GM19463 (cell line): ENCODE results near the gene GADD45B.
"Not testable (repeated sequence)": the region's sequence is repeated elsewhere in the genome, so short reads cannot be mapped to it uniquely, and the experiment has no call there.

ENCODE experiments used
- ATAC-seq: cut with Tn5 transposase; IDR thresholded peaks from one replicate; pipeline ENCODE4 v1.9.1; 2021; ENCODE audit warnings: mild to moderate bottlenecking, moderate library complexity; ENCODE audit not compliant: unreplicated experiment

The GADD45B gene

DNA sequence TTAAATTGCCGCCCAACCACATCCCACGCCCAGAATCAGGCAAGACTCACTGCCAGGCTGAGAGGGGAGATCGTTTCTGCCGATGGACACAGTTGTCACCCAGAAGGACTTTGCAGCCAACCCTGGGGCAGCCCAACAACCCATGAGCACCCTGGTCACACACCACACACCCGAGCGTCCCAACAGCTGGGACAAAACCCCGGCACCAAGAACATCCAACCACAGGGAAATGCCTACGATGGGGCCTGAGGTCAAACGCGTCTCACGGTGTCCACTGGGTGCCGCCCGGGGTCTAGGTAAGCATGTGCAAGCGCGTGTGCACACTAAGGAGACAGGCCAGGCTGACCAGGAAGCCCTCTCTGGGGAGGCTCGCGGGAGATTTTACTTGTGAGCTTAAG is 32.1 kb upstream of the GADD45B start:
- ATAC-seq, result no peak

DNA sequence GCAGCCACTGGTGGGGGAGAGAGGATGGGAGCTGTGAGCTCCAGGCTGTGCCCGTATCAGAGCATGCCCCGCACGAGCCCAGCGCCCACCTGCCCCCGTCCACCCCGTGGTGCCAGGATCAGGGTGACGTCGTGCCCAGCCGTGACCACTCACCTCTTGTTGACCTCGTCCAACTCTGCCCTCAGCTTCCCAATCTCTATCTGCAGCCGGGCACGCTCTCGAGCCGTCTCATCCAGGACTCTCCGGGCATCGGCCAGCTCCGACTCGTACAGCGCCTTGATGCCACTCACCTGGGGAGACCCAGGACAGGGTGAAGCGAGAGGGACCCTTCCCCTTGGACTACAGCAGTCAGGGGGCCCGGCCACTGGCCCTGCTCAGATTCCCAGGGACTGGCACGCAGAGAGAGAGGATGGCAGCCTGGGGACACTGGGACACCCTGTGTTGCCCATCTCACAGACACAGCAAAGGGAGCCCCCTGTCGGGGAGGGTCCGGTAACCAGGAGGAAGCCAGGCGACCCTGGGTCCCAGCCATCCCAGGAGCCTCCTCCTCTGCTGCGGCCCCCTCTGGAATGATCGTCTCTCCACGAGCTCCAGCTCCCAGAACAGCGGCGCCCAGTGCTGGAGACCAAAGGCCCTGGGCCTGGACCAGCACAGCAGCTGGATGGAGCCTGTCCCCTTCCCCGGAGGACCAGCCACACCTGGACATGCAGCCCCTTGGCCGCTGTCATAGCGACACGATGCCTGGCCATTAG is 31.5 kb upstream of the GADD45B start:
- ATAC-seq, result no peak

- no peak for ATAC-seq
Measured at GRCh38 chr19:2446381-2446780, 29.5 kb upstream of the GADD45B start.

DNA sequence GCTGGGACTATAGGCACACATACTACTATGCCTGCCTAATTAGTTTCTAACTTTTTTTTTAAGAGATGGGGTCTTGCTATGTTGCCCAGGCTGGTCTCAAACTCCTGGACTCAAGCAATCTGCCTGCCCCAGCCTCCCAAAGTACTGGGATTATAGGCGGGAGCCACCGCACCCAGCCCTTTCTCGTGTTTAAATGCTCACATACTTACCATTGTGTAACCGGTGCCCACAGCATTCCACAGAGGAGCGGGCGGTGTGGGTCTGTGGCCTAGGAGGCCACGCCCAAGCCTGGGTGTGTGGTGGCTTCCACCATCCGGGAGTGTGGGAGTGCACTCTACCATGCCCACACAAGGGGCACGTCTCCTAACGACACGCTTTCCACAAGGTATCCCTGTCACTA is 26.9 kb upstream of the GADD45B start:
- no peak for ATAC-seq

- no peak for ATAC-seq
Measured at GRCh38 chr19:2451138-2451537, 24.8 kb upstream of the GADD45B start.

DNA sequence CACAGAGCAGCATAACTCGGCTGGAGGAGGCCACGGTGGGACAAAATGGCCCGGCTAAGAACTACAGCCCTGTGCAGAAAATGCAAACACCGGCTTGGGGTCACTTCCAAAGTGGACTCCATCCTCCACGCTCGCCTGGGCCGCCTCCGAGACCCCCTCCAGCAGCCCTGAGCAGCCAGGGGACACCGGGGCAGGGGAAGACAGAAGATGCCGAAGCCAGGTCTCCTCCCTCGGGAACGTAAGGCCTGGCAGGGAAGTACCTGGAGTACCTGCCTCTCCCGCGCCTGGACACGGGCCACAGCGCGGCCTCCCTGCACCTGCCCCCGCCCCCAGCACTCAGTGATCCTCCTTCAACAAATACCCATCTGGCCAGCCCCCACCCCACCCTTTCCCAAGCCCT is 24.2 kb upstream of the GADD45B start:
- ATAC-seq, result no peak

DNA sequence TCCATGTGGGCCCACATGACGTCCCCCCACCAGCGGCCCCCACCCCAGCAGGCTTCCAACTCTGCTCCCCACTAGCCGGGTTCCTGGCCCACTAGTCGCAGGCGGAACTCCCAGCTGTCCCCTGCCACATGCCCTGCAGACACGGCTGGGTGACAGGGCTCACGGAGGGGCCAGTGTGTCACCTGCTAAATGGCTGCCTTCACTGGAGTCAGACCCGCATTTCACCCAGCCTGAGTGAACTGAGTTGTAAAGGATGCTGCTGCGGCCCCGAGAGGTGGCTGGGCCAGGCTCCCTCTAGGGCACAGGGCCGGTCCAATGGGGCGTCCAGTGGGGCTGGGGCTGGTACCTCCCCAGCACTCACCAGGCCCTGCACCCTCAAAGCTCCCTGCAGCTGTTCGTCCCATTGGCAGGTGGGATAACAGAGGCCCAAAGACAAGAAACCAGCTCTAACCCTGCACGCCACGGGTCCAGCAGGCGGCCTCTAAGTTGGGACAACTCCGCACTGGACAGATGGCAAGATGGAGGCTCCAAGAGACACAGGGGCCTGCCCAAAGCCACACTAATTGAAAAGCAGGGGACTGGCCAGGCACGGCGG is 22.4 kb upstream of the GADD45B start:
- no peak for ATAC-seq

DNA sequence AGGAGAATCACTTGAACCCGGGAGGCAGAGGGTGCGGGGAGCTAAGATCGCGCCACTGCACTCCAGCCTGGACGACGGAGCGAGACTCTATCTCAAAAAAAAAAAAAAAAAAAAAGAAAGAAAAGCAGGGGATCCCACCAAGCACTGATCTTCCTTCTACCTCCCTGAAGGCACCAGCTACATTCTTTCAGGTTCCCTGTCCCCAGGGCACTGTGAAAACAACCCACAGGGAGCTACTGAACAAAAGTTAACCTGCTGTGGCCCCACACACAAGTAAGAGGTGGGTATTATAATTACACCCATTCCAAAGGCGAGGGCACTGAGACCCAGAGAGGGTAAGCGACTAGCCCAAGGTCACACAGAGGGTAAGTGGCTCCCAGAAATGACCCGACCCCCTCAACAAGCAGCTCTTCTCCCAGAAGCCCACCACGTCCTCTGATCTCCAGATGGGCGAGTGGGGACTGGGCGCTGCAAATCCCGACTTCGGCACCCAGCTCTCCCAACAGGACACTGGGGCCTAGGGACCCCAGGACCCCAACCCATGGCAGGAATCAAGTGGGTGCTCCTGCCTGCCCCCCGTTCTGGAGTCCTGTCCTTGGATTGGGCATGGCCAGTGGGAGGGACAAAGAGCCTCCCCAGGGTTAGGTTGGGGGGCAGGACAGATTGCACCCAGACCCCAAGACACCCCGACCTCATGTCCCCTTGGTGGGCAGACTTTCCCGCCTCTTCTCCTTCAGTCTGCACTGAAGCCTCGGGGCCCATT is 21.5 kb upstream of the GADD45B start:
- ATAC-seq, result no peak

GRCh38 chr19:2454962-2455850 is 20.7 kb upstream of the GADD45B start:
- no peak for ATAC-seq

GRCh38 chr19:2455851-2456570 is 19.9 kb upstream of the GADD45B start:
- ATAC-seq, result peak; percentile 41

- ATAC-seq, result no peak
Measured at GRCh38 chr19:2457394-2458037, 18.4 kb upstream of the GADD45B start.

DNA sequence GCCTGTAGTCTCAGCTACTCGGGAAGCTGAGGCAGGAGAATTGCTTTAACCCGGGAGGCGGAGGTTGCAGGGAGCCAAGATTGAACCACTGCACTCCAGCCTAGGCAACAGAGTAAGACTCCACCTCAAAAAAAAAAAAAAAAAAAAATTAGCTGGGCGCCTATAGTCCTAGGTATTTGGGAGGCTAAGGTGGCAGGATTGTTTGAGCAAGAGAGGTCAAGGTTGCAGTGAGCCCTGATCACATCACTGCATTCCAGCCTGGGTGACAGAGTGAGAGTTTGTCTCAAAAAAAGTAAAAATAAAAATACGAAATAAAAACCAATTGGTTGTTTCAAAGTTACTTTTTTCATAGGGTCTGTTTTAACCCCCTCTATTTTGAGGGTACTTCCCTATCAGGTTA is 17.9 kb upstream of the GADD45B start:
- ATAC-seq, result no peak

- ATAC-seq, result not testable (repeated sequence)
Measured at GRCh38 chr19:2458776-2459175, 17.2 kb upstream of the GADD45B start.

GRCh38 chr19:2460245-2460644 is 15.7 kb upstream of the GADD45B start:
- no peak for ATAC-seq

DNA sequence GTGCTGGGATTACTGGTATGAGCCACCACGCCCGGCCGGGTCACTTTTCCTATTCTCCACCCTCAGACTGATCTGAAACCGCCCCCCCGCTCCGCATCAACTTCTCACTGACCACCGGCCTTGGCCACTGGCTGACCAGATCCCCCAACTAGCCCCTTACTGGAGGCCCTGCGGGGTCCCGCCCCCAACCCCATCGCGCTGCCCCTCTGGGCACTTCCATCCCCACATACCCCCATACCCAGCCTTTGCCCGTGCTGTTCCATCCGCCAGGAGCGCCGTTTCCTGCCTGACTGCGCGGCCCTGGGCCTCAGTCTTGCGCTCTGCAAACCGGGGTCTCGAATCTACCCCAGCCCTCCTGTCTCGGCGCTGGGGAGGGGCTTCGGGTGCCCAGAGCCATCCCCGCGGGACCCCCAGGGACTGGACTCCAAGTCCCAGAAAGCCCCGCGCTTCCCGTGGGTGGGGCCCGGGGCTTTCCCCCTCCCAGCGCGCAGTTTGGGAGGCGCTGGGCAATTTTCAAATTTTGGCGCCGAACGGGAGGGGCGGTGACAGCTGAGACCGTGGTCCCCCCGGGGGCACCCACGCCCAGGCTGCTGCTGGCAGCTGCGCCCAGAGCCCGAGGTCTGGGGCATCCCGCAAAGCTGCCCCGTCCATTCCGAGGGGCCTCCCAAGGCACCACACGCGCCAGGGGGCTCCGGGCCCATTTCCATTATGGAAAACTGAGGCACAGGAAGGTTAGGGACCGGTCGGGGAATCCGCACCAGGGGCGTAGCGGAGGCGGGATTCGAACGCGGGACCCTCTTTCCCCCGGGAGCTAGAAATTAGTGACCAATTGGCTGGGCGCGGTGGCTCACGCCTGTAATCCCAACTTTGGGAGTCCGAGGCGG is 13.9 kb upstream of the GADD45B start:
- ATAC-seq, result peak; percentile 61

- no peak for ATAC-seq
Measured at GRCh38 chr19:2462635-2463421, 13.1 kb upstream of the GADD45B start.

DNA sequence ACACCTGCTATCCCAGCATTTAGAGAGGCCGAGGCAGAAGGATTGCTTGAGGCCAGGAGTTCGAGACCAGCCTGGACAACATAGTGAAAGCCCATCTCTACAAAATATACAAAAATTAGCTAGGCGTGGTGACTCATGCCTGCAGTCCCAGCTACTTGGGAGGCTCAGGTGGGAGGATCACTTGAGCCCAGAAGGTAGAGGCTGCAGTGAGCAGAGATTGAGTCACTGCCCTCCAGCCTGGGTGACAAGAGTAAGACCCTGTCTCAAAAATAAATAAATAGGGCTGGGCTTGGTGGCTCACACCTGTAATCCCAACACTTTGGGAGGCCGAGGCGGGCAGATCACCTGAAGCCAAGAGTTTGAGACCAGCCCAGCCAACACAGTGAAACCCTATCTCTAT is 12.2 kb upstream of the GADD45B start:
- not testable (repeated sequence) for ATAC-seq

DNA sequence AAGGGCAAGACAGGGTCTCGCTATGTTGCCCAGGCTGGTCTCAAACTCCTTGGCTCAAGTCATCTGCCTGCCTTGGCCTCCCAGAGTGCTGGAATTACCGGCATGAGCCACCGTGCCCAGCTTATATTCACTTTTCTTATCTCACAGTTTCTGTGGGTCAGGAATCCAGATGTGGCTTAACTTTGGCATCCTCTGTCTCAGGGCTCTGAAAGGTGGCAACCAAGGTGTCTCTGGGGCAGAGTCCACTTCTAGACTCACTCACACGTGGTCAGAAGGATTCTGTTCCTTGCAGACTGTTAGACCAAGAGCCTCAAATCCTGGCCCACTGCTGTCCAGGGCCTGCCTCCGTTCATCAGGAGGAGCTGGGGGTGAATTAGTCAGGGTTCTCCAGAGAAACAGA is 11.5 kb upstream of the GADD45B start:
- no peak for ATAC-seq
